ENCODE measurements around the gene LRRFIP1.
A peak's percentile ranks its signal among the peaks of the same experiment; 100 is the strongest.
"Not testable (repeated sequence)": the region's sequence is repeated elsewhere in the genome, so short reads cannot be mapped to it uniquely, and the experiment has no call there.

LRRFIP1 gene

DNA sequence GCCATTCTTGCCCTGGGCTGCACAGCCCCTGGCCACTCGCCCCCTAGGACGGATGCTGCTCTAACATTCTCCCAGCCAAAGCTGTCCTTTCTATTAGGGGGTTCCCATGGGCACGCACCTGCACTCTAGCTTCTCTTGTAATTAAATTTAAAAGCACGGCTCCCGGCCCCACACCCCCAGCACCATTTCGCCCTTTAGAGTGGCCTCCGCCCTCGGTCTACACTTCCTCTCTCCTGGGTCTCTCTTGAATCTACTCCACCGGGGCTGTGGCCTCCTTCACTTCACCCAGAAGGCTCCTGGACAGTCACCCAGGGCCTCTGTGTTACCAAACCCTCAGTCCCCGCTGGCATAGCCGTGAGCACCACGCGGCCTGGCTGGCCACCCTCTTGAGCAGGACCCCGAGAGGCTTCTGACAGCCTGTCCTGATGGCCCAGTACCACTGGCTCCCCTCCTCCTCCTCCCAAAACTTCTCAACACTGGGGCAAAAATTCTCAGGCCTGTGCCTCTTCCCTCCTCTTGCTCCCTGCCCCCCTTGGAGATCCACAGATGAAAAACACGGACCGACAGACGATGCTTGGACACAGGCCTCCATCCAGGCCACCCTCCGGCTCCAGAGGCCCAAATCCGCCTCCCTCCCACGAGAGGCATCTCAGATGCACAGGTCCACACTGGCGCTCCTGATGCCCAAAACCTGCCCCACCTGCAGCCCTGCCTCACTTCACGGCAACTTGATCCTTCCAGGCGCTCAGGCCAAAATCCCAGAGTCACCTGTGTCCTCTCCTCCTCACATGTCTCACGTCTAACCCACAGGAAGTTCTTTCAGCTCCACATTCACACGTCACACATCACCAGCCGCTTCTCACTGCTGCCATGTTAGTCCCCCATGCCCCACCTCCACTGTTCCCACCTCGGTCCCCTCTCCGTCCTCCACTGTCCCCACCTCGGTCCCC is 29.9 kb upstream of the LRRFIP1 start:
- DNase-seq: no peak

DNA sequence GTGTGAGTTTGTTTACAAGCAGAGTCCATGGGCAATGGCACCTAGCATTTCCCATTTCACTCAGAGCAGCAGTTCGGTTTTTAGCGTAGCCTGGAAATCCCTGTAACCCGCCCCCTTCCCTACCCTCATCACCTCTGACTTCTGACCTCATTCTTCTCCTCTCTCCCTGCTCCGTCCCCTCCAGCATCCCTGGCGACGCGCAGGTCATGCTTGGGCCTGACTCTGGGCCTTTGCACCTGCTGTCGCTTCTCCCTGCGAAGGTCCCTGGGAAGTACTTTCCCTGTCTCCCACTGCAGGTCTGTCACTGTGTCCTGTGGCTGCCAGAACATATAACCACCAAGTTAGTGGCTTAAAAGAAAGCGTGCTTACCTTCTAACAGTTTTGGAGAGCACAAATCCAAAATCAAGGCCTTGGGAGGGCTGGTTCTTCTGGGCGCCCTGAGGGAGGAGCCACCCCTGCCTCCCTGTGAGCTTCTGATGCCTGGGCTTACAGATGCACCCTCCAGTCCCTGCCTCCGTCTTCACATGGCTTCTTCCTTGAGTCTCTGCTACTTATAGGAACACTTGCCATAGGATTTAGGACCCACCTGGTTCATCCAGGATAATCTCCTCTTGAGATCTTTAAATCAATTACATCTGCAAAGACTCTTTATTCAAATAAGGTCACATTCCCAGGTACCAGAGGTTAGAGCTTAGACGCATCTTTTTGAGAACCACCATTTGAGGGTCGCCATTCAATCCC is 28.7 kb upstream of the LRRFIP1 start:
- DNase-seq: no peak

DNA sequence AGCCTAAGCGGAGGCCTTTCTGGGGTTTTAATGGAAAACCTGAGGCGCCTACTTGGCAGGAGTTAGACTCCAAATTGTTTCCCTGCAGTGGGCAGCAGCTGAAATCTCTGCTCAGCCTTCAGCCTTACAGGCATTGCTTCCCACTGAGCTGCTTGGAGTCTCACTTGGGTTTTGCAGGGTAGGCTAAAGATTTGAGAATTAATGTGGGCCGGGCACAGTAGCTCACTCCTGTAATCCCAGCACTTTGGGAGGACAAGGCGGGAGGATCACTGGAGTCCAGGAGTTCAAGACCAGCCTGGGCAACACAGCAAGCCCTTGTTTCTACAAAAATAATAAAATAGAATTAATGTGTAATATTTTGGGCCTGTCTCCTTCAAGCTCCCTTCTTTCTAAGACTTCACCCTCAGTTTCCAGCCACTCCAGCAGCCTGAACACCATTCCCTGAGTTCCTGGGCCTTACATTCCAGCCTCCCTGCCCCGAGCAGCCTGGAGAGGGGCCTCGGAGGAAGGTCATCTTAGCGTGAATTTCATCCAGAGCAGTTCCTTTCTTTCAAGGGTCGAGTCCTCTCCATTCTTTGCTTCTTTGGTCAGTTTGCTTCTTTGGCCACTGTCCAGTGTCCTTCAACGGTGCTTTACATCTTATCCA is 27.8 kb upstream of the LRRFIP1 start:
- no peak for DNase-seq

DNA sequence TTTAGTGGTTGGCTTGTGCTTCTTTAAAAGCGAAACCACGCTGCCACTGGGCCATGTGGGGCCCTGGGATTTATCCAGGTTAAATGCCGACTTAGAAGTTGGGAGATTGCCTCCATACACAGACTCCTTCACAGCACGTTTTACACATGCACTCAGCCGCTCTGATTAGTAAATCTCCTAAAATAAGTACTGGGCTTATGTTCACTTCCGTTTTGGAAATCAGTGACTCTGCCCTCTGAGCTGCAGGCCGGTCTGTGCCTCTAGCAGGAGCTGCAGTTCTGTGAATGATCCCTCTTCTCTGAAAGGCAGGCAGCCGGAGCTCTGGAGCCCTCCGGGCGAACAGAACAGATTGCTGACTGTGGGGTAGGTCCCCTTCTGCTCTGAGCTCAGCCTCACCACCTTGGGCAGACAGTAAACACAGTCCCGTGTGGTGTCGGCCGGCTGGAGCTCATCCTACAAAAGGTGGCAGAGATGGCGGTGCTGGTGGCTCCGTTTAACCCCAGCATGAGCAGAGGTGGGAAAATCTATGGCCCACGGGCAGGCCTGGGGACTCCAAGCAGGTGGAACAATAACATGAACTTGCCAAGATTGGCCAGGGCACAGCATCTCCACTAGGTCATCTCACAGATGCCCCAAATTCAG is 27.1 kb upstream of the LRRFIP1 start:
- DNase-seq: no peak

DNA sequence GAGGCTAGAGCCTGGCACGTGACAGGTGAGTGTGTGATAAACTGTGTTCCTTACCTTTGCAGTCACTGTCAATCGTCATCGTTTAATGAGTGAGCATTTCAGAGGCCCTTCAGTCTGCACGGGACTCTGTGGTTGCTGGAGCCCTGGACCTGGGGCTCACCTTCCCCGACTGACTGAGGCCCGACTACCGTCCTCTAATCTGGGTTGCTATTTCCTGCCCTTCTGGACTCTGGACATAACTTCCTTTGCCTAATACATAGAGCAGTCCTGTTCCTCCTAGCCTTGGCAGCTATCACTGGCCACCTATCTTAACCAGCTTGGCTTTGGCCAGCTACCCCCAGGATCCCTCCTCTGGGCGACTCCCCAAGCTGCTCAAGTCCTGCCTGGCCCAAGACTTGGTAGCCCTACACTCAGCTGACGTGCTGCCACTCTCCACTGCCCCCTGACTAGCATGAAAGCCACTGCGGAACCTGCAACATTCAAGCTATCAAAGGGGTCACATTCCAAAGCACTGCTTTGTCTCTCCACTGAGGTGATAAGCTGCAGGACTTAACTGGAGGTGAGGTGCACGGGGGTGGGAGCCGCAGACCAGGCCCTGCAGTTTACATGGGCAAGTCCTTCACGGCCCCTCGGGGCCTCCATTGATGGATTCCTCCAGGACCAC is 25.8 kb upstream of the LRRFIP1 start:
- no peak for DNase-seq

DNA sequence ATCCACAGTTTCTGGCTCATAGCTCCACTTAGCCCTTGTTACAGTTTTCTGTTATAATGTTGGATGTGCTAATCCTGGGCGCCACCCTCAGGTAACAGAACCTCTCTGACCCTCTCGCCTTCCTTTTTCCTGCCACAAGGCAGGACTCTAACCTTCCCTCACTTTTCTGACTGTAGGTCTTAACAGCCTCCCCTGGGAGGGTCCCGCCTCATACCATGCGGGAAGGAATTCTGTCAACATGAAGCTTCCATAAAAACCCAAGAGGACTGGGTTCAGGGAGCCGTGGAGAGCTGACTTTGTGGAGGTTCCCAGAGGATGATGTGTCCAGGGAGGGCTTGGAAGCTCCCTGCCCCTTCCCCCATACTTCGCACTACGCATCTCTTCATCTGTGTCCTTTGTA is 25.0 kb upstream of the LRRFIP1 start:
- no peak for DNase-seq

DNA sequence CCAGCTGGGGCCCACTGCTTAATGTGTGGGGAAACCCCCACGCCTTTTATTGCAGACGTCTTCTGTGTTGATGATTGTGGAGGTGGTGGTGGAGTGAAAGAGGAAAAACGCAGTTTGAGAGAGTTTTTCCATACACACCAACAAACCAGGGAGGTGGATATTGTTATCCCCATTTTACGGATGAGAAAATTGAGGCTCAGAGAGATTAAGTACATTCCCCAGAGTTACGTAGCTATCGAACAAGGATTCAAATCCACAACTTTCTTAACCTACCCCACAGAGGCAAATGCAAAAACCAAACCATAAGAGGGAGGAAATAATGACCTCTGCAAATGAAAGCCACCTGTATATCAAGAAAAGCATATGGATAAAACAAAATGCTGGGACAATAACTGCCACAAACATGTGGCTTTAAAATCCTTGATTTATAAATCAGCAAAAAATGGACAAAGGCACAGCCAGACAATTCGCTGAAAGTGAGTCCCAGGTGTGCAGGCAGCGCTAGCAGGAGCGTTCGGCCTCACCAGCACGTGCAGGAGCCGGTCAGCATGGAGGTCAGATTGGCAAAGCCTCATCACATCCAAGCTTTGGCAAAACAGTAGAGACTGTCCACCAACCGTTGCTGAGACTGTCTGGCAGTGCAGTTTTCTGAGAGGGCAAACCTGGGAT is 24.2 kb upstream of the LRRFIP1 start:
- no peak for DNase-seq

DNA sequence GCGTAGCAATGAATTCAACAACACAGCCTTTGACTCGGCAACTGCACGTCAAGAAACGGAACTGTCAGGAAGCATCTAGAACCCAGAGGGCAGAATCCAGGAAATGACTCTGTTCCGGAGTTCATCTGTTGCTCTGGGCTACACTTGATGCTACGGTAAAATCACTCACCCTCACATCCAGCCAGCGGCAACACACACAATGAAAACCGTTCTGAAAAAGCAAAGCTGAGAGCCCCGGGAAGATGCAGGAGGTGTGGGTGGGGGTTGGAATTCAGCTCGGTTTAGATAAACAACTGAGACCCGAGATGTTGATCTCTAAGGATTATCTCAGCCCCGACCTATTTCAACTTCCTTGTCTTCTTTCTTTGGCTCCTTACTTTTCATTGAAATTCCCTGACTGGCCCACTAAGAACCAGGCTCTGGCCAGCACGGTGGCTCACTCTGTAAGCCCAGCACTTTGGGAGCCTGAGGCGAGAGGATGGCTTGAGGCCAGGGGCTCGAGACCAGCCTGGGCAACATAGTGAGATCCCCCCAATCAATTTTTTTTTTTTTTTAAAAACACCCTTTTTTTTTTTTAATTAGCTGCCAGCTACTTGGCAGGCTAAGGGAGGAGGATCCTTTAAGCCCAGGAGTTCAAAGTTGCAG is 23.5 kb upstream of the LRRFIP1 start:
- DNase-seq: peak; percentile 73

DNA sequence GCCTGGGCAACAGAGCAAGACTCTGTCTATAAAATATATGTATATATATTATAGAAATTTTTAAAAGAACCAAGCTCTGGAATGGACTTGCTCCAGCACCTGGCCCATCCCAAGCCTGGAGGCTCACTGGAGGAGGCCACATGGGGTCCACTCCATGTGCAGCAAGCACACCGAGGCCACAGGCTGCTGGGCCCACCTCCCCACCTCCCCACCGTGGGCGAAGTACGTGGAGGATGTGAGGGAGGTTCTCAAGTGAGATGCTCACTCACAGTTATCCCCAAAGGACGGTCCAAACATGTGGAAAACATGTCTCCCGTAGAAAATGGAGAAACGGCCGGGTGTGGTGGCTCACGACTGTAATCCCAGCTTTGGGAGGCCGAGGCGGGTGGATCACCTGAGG is 23.0 kb upstream of the LRRFIP1 start:
- no peak for DNase-seq

DNA sequence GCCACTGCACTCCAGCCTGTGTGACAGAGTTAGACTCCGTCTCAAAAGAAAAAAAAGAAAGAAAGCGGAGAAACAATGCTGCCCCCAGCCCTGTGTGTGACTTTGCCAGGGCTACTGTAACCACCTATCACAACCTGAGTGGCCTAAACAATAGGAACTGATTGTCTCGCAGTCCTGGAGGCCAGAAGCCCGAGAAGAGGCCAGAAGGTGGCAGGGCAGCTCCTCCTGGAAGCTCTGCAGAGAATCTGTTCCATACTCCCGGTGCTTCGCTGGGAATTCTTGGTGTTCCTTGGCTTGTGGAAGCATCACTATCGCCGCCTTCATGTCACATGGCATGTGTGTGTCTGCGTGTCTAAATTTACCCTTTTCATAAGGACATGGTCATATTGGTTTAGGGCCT is 22.4 kb upstream of the LRRFIP1 start:
- no peak for DNase-seq

DNA sequence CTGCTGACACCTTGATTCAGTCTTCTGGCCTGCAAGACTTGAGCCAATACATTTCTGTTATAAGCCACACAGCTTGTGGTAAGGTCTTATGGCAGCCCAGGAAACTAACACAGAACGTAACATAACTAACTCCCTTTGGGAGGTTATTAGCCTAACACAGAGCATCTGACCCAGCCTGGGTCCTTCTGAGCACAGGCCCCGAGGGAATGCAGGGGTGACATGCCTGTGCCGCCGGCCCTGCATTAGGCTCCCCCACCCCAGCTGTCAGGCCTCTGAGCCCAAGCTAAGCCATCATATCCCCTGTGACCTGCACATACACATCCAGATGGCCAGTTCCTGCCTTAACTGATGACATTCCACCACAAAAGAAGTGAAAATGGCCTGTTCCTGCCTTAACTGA is 20.9 kb upstream of the LRRFIP1 start:
- DNase-seq: not testable (repeated sequence)

DNA sequence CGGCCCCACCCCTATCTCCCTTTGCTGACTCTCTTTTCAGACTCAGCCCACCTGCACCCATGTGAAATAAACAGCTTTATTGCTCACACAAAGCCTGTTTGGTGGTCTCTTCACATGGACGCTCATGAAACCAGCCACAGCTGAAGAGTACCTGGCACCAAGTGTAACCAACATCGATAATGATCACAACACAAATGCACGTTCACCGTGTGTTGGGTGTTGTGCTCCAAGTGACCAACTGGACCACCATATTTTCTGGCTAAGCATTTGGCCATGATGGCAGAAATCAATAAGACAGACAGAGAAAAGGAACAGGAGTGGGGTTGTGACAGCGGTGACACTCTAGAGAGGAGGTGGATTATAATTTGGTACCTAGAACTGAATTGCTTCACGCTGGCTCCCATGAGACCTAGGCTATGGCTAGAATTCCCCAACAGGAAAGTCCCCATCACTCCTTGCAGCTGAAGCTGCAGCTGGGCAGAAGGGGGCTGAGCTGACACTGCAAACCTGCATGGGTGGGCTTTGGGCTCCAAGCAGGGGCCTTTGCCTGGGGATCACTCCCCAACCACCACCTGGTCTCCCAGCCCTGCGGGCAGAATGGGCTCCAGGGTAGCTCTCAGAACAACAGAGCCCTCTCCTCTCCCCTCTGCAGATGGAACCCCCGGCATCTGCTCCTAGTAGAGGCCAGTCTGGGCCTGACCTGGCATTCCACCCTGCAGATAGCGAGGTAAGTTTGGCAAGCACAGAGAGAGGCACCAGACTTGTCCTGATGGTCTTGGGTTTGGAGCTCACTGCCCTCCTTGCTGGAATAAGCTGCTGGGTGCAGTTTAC is 14.6 kb upstream of the LRRFIP1 start:
- no peak for DNase-seq

DNA sequence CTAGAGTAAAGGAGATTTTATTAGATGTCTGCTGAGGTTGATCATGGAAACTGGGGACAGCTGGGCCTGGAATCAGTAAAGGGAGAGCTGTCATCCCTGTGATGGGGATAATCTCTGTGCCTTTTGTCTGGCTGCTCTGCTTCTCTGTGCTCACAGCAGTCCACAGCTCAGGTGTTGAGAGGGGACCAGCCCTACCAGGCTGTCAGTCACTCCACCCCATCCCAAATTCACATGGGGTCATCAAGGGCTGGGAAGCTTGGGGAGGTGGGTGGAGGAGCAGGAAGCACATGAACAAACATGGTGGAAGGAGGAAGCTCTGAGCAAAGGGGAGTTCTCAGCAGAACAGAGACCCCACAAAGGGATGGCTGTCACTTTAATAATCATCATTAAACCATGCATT is 13.7 kb upstream of the LRRFIP1 start:
- no peak for DNase-seq

DNA sequence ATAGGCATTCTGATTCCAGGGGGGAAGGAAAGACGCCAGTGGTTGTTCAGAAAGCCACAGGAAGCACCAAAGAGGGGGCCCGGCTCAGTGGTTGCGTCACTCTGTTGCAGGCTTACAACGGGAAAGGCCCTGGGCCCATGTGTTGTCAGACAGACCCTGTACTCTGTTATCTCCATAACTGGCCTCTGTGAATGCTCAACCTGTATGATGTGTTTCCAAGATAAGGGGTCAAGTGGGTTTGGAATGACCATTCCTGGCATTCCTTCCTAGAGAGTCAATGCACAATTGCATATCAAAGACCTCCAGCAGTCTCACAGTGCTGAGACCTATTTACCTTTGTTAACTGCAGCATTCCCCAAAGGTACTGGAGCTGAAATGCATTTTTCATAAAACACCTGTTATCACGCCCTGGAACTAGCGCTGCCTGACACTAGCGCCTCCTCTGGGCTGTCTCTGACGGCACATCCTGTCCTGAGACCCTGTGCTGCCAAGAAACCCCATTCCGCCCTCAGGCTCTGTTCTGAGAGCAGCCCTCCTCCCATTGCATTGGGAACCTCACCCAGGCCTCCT is 13.2 kb upstream of the LRRFIP1 start:
- no peak for DNase-seq

DNA sequence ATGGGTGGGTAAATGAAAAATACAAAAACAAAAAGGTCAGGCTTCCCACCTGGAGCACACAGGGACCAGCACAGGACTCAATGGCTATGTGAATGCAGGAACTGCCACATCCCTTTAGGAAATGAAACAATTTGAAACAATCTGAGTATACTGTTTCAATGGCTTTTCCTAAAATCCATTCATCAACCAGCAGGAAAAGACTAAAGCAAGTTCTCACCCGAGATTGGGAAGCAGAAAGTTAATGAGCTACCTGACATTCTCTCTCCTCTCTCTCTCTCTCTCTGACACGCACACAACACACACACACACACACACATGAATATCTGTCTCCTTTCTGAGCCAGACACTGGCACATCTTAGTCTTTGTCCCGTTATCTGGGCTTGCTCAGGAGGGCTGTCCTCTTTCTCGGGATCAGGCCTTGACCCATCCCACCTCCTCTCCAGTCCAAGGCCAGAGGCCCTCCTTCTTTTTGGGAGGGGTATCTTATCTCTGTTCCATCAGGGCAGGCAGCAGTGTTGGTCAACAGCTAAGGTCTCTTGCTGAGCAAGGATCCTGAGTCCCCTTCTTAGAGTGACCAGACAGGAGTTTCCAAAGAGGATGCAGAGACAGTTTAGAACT is 11.6 kb upstream of the LRRFIP1 start:
- DNase-seq: no peak

DNA sequence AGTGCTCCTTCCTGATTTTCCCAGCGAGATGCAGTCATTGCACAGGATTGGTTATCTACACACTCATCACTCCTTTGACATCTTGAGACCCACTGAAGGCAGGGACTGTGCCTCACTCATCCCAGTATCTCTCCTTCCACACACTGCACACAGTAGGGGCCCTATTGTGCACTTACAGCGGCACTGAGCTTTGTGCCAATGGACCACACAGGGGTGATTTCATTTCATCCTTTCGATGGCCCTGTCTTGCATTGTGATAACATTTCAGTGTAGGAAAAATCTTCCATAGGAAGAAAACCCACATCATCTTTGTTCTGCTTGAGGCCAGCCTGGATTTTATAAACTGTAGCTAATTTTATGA is 11.0 kb upstream of the LRRFIP1 start:
- no peak for DNase-seq

DNA sequence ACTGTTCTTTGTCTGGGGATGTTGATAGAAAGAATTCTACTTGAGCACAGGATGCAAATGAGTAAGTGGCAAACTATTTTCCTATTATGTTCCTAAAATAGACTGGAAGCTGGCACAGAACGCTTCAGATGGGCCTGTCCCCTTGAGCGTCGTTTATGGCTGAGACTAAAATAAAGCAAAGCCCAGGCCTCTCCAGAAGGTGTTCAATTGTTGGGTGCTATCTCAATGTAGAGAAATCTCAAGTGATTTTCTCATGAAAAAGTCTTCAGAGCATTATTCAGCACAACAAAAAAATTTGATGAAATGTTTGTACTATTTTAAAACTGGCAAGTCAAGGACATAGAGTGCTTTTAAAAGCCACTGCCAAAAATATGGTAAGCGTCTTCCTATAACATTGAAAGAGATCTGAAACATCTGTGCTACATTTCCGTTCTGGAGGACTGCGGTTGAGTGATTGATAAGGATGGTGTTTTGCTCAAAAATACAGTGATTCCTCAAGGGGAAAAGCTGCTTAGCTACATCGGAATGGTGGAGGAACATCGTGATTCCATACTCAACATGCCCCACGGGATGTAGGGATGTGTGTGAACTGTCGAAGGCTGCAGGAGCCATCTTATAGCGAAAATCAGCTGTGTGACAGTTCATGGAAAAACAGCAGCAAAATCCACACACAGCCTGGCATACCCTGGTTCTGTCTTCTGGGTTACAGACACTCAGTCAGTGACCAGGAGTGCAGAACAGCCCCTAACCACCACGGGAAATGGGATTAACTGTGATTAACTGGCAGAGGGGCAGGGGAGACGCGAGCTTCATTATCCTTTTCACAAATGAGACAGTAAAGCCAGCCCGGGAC is 10.4 kb upstream of the LRRFIP1 start:
- DNase-seq: no peak

DNA sequence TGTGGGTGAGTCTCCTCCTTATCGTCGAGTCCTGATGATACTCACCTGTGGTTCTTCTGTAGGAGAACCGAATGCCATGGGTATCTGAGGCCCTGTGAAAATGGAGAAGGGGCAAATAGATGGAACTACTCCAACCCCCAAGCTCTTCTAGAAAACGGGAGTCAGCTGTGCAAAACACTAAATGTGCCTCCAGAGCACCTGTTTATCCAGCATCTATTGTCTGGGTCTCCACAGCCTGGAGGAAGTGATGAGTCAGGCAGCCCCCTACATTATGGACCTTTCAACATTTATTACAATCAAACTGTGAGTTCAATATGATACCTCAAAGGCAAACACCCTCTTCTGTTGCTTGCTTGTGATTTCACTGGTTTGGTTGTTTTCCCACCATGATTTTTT is 9.8 kb upstream of the LRRFIP1 start:
- DNase-seq: no peak

DNA sequence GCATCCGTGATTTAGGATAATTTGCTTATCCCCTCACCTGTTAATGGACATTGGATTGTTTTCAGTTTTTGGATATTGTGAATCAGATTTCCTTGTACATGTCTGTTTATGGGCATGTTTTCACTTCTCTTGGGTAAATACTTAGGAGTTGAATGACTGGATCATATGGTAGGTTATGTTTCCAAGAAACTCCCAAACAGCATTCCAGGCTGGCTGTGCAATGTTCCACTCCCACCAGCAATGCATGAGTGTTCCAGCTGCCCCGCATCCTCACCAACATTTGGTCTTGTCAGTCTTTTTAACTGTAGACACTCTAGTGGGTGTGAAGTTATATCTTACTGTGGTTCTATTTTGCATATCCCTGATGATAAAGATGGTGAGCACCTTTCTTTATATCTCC is 8.9 kb upstream of the LRRFIP1 start:
- DNase-seq: no peak

All from activated CD8-positive, alpha-beta memory T cell treated with anti-CD3 and anti-CD28 coated beads for 24 hours (primary cell).